ENCODE data around the gene CHADL. TPM values are rescaled to one million over a fixed set of nuclear protein-coding genes. Genes with fewer than 3 reads are reported as not detected.

The CHADL gene
- total RNA-seq, 1 donor from 2014 or later: 1.2 TPM

- no peak for DNase-seq (ENCODE audit: low spot score)
- Mint-ChIP-seq H3K36me3 (ENCODE audit: low read depth, unreplicated experiment) (peaks cover 3% of the 10 kb centered on the region), H3K9me3 (ENCODE audit: unreplicated experiment) (no peaks in the 10 kb centered on the region), H3K27me3 (ENCODE audit: unreplicated experiment) (peaks cover 12% of the 10 kb centered on the region), H3K27ac (ENCODE audit: unreplicated experiment) (peak overlapping the region; percentile 48), H3K4me3 (ENCODE audit: unreplicated experiment) (no peak overlapping the region), H3K4me1 (ENCODE audit: unreplicated experiment) (peaks cover 11% of the 10 kb centered on the region)
- TF ChIP-seq CTCF (IDR thresholded peaks at IDR 0.05; ENCODE audit: unreplicated experiment): no peak
Measured at GRCh38 chr22:41204066-41204465, 36.7 kb downstream of the CHADL start.

GRCh38 chr22:41203118-41203517, 37.6 kb downstream of the CHADL start:
- Mint-ChIP-seq H3K9me3 (ENCODE audit: unreplicated experiment) (no peaks in the 10 kb centered on the region), H3K4me1 (ENCODE audit: unreplicated experiment) (peaks cover 11% of the 10 kb centered on the region), H3K27ac (ENCODE audit: unreplicated experiment) (no peak overlapping the region), H3K27me3 (ENCODE audit: unreplicated experiment) (peaks cover 12% of the 10 kb centered on the region), H3K36me3 (ENCODE audit: low read depth, unreplicated experiment) (peaks cover 3% of the 10 kb centered on the region), H3K4me3 (ENCODE audit: unreplicated experiment) (no peak overlapping the region)
- no peak for TF ChIP-seq CTCF (IDR thresholded peaks at IDR 0.05; ENCODE audit: unreplicated experiment)
- no peak for DNase-seq (ENCODE audit: low spot score)

GRCh38 chr22:41201141-41201540, 39.6 kb downstream of the CHADL start:
- no peak for DNase-seq (ENCODE audit: low spot score)
- Mint-ChIP-seq H3K4me3 (ENCODE audit: unreplicated experiment) (no peak overlapping the region), H3K4me1 (ENCODE audit: unreplicated experiment) (peaks cover 14% of the 10 kb centered on the region), H3K27me3 (ENCODE audit: unreplicated experiment) (peaks cover 14% of the 10 kb centered on the region), H3K36me3 (ENCODE audit: low read depth, unreplicated experiment) (peaks cover 3% of the 10 kb centered on the region), H3K9me3 (ENCODE audit: unreplicated experiment) (no peaks in the 10 kb centered on the region), H3K27ac (ENCODE audit: unreplicated experiment) (no peak overlapping the region)
- no peak for TF ChIP-seq CTCF (IDR thresholded peaks at IDR 0.05; ENCODE audit: unreplicated experiment)

GRCh38 chr22:41198027-41198580, 42.6 kb downstream of the CHADL start:
- no peaks in the 10 kb centered on the region for H3K9me3 Mint-ChIP-seq (ENCODE audit: unreplicated experiment)
- no peak for TF ChIP-seq CTCF (IDR thresholded peaks at IDR 0.05; ENCODE audit: unreplicated experiment)
- peak overlapping the region; percentile 93 for H3K4me3 Mint-ChIP-seq (ENCODE audit: unreplicated experiment)
- peaks cover 3% of the 10 kb centered on the region for H3K4me1 Mint-ChIP-seq (ENCODE audit: unreplicated experiment)
- DNase-seq (ENCODE audit: low spot score): peak; percentile 30
- no peak overlapping the region for H3K27ac Mint-ChIP-seq (ENCODE audit: unreplicated experiment)
- peaks cover 6% of the 10 kb centered on the region for H3K27me3 Mint-ChIP-seq (ENCODE audit: unreplicated experiment)
- peaks cover 2% of the 10 kb centered on the region for H3K36me3 Mint-ChIP-seq (ENCODE audit: low read depth, unreplicated experiment)

- Mint-ChIP-seq H3K36me3 (ENCODE audit: low read depth, unreplicated experiment) (peaks cover 3% of the 10 kb centered on the region), H3K4me1 (ENCODE audit: unreplicated experiment) (peaks cover 3% of the 10 kb centered on the region), H3K9me3 (ENCODE audit: unreplicated experiment) (no peaks in the 10 kb centered on the region), H3K4me3 (ENCODE audit: unreplicated experiment) (peak overlapping the region; percentile 93), H3K27ac (ENCODE audit: unreplicated experiment) (no peak overlapping the region), H3K27me3 (ENCODE audit: unreplicated experiment) (peaks cover 5% of the 10 kb centered on the region)
- no peak for TF ChIP-seq CTCF (IDR thresholded peaks at IDR 0.05; ENCODE audit: unreplicated experiment)
- peak; percentile 67 for DNase-seq (ENCODE audit: low spot score)
Measured at GRCh38 chr22:41197038-41197972, 43.4 kb downstream of the CHADL start.
